Ramos (cell line): ENCODE results near the gene TSSK3.
"Not testable (repeated sequence)": the region's sequence is repeated elsewhere in the genome, so short reads cannot be mapped to it uniquely, and the experiment has no call there.

Experiments
- in situ Hi-C: fragments of 300-500 bp; cut with MboI; formaldehyde crosslinking; loops from one replicate; pipeline ENCODE4 v1.14.3; 2022; ENCODE audit warnings: low sequenced_read_pairs; ENCODE audit not compliant: unreplicated experiment

Gene TSSK3

DNA sequence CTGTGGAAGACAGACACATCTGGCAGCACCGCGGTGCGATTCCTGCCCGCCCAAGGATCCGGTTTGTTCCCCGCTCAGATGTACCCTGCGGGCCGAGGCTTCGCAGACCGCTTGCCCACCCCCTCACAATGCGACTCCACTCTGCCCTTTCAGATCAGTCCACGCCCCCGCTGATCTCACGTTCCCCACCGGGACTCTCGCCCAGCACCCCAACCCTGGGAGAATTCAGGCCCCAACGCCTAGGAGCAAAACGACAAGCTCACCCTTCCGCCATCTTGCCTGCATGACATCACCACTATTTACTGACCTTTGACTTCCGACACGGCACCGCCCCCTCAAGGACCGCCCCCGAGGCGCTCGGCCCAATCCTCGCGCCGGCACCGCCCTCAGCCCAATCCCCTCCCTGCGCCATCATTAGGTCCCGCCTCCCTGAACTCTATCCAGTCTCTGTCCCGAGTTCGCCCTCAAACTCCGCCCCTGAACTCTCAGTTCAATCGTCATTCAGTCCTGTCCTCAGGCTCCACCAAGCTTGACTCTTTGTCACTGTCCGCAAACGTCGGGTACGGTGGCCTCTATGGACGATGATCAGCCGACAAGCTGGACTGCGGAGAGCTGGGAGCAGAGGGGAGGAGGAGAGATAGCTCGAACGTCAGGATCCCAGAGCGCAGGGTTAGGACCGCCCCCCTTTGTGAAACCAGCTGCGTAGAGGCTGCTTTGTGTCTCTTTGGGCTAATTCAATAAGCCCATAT lies 32.0 kb downstream of the TSSK3 start, which contains the start of gene BSDC1:
Gene BSDC1, minus strand, starts transcription at position 301 of the 749 bp plus-strand sequence. Its CDS starts 27 bp downstream, at position 274.
- in situ Hi-C loops = no loop called here

DNA sequence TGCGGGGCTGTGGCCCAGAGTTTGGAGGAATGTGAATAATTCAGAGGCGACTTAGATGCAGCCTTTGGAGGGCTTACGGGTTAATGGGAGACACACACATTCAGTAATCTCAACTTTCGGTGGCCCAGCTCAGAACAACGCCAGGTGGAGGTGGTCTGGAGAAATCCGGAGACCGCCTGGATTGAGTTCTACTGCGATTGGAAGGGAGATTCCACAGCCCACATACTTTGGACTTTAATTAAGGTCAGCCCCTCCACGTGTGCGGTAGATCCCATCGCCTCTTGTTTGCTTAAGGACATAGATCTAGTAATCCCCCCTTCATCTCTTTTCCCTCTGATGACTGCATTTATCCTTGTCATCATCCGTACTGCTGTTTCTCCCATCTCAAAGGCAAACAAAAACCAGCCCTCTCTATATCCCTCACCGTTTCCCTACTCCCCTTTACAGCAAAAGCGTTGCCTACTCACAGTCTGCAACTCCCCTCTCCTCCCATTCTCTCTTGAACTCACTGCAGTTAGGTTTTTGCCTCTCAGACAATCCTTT lies 32.6 kb downstream of the TSSK3 start:
- in situ Hi-C loops = no loop called here

GRCh38 chr1:32396524-32396923 lies 34.2 kb downstream of the TSSK3 start:
- in situ Hi-C loops = not testable (repeated sequence)

GRCh38 chr1:32398401-32398800 lies 36.1 kb downstream of the TSSK3 start:
- in situ Hi-C loops = no loop called here

GRCh38 chr1:32399843-32400242 lies 37.5 kb downstream of the TSSK3 start:
- in situ Hi-C loops = no loop called here

GRCh38 chr1:32400876-32401631 lies 38.7 kb downstream of the TSSK3 start:
- in situ Hi-C loops = no loop called here

- in situ Hi-C loops = no loop called here
Measured at GRCh38 chr1:32404946-32405345, 42.6 kb downstream of the TSSK3 start.

- in situ Hi-C loops = no loop called here
Measured at GRCh38 chr1:32405672-32406467, 43.5 kb downstream of the TSSK3 start.

GRCh38 chr1:32406629-32407111 lies 44.3 kb downstream of the TSSK3 start:
- in situ Hi-C loops = no loop called here

GRCh38 chr1:32411261-32411660 lies 48.9 kb downstream of the TSSK3 start:
- in situ Hi-C loops = loop anchor here (5.0 kb wide), 1 partner anchor 194 kb away; no protein-coding TSS in a partner anchor

DNA sequence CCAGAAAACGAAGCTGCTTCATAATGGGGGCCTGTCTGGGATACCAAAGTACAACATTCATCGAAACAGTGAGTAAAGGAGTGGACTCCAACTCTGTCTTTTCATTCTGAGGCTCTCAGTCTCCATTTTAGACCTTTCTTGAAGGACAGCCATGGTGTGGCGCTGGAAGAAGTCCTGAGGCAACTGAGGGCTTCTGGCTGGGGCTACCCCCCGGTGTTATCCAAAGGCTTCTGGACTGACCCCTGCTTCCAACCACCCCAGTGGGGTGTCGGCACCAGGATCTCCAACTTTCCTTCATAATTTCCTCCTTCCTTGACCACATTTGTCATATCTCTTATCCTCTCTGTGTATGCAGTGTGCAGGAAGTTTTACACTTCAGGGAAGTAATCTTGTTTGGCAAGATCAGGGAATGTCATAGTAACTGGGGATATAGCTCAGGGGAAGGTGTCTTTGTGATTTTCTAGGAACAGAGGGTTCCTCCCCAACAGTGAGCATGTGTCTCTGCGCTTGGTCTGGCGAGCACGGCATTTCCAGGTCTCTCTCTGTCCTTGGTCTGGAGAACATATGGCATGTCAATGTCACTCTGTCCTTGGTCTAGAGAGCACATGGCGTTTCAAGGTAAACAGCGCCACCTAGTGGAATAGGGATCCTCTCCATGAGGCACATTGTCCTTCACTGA lies 51.3 kb downstream of the TSSK3 start:
- in situ Hi-C loops = loop anchor here (5.0 kb wide), 1 partner anchor 196 kb away; no protein-coding TSS in a partner anchor
